HG02642 (cell line): ENCODE data around the gene PABPN1L.

Source experiments
- ATAC-seq: cut with Tn5 transposase; IDR thresholded peaks from one replicate; pipeline ENCODE4 v1.9.1; 2021; ENCODE audit warnings: mild to moderate bottlenecking; ENCODE audit not compliant: unreplicated experiment, poor library complexity

Gene PABPN1L

GRCh38 chr16:88885693-88886280 is 19.3 kb upstream of the PABPN1L start:
- ATAC-seq = no peak

GRCh38 chr16:88884569-88885271 is 18.3 kb upstream of the PABPN1L start:
- ATAC-seq = no peak

GRCh38 chr16:88883946-88884345 is 17.5 kb upstream of the PABPN1L start:
- no peak for ATAC-seq

GRCh38 chr16:88883117-88883895 is 16.8 kb upstream of the PABPN1L start:
- ATAC-seq = no peak

GRCh38 chr16:88882358-88883030 is 16.0 kb upstream of the PABPN1L start:
- ATAC-seq = no peak

GRCh38 chr16:88881675-88882357 is 15.4 kb upstream of the PABPN1L start:
- ATAC-seq = no peak

GRCh38 chr16:88881007-88881615 is 14.7 kb upstream of the PABPN1L start:
- ATAC-seq = no peak

- ATAC-seq = no peak
Measured at GRCh38 chr16:88880226-88881006, 14.0 kb upstream of the PABPN1L start.

GRCh38 chr16:88879788-88880055 is 13.3 kb upstream of the PABPN1L start:
- ATAC-seq = no peak

GRCh38 chr16:88878967-88879787 is 12.7 kb upstream of the PABPN1L start:
- ATAC-seq = no peak

GRCh38 chr16:88878356-88878755 is 11.9 kb upstream of the PABPN1L start:
- ATAC-seq = no peak

GRCh38 chr16:88877564-88878289 is 11.3 kb upstream of the PABPN1L start:
- ATAC-seq = no peak

GRCh38 chr16:88876942-88877526 is 10.6 kb upstream of the PABPN1L start:
- ATAC-seq = no peak

- no peak for ATAC-seq
Measured at GRCh38 chr16:88875703-88876234, 9.3 kb upstream of the PABPN1L start.

GRCh38 chr16:88874938-88875599 is 8.6 kb upstream of the PABPN1L start:
- no peak for ATAC-seq

- no peak for ATAC-seq
Measured at GRCh38 chr16:88872650-88873331, 6.3 kb upstream of the PABPN1L start.
